Spinal cord (tissue), 10 donors: ENCODE measurements around the gene EFEMP2. TPM values are rescaled to one million over a fixed set of nuclear protein-coding genes. Genes with fewer than 3 reads are reported as not detected.
"Not testable (repeated sequence)": the region's sequence is repeated elsewhere in the genome, so short reads cannot be mapped to it uniquely, and the experiment has no call there.

Source experiments
- DNase-seq, 6 donors: peaks; one replicate each; pipeline versions ENCODE4 v3.0.0 to v3.0.0-alpha.2; 2013 to 2015; ENCODE audit warnings: low spot score in 6 of 6, low read depth in 4 of 6
- H3K27ac ChIP-seq: one replicate; pipeline ENCODE4 v1.5.1; 2013; ENCODE audit warnings: low read depth, low read length, control low read depth
- H3K27me3 ChIP-seq: one replicate; pipeline ENCODE4 v1.6.1; 2013; ENCODE audit warnings: low read length; ENCODE audit not compliant: control insufficient read depth, insufficient read depth
- H3K36me3 ChIP-seq: one replicate; pipeline ENCODE4 v1.6.1; 2013; ENCODE audit warnings: low read length; ENCODE audit not compliant: control insufficient read depth, insufficient read depth
- H3K4me1 ChIP-seq: one replicate; pipeline ENCODE4 v1.6.1; 2013; ENCODE audit warnings: low read length; ENCODE audit not compliant: control insufficient read depth, insufficient read depth
- H3K4me3 ChIP-seq: one replicate; pipeline ENCODE4 v1.5.1; 2013; ENCODE audit warnings: low read depth, low read length, control low read depth
- H3K9me3 ChIP-seq: one replicate; pipeline ENCODE4 v1.6.1; 2013; ENCODE audit warnings: low read length; ENCODE audit not compliant: control insufficient read depth, insufficient read depth
- WGBS: methylation state at CpG from one replicate; pipeline ENCODE4 v1.1.5; 2013; ENCODE audit warnings: missing lambda C conversion rate; ENCODE audit not compliant: insufficient coverage; 5-methylcytosine and 5-hydroxymethylcytosine counted together
- polyA plus RNA-seq, 2 donors: library from polyadenylated mRNA; unstranded; fragments of 120-200 nt; gene quantifications; one replicate each; pipeline ENCODE4 v1.2.1, GENCODE V29; 2013; ENCODE audit not compliant: insufficient read length in 2 of 2
- total RNA-seq, 2 donors: library from RNA; depleted of rRNA in 1 of 2; stranded (reverse); fragments of 120-200 nt in 1 of 2; fragments of >200 nt in 1 of 2; gene quantifications; one replicate each; pipeline versions ENCODE4 v1.2.3 to v1.2.4, GENCODE V29; 2013 to 2014
- donor health status: healthy.

The EFEMP2 gene
- total and polyA plus RNA-seq, 4 donors = 21.2 to 94.1 (median 79.1) TPM

GRCh38 chr11:65850217-65851082 is 22.1 kb downstream of the EFEMP2 start:
- peak in 1 of 6 donors; percentile 6 for DNase-seq
- peaks cover 3% of the 10 kb centered on the region for H3K4me1 ChIP-seq
- H3K9me3 ChIP-seq = no peaks in the 10 kb centered on the region
- no peak overlapping the region for H3K27ac ChIP-seq
- no peak overlapping the region for H3K4me3 ChIP-seq
- peaks cover 58% of the 10 kb centered on the region for H3K36me3 ChIP-seq
- 85% methylated on average over 16 of the region's 20 CpGs for WGBS
- no peaks in the 10 kb centered on the region for H3K27me3 ChIP-seq

- H3K27me3 ChIP-seq = no peaks in the 10 kb centered on the region
- DNase-seq = peak in 1 of 6 donors; percentile 1
- H3K36me3 ChIP-seq = peaks cover 52% of the 10 kb centered on the region
- no peak overlapping the region for H3K4me3 ChIP-seq
- no peaks in the 10 kb centered on the region for H3K9me3 ChIP-seq
- H3K27ac ChIP-seq = no peak overlapping the region
- H3K4me1 ChIP-seq = no peaks in the 10 kb centered on the region
- WGBS = 47% methylated on average over 14 of the region's 16 CpGs
Measured at GRCh38 chr11:65849771-65850216, 22.8 kb downstream of the EFEMP2 start.

GRCh38 chr11:65849366-65849765 is 23.2 kb downstream of the EFEMP2 start:
- H3K9me3 ChIP-seq = no peaks in the 10 kb centered on the region
- WGBS = 84% methylated on average over 7 of the region's 8 CpGs
- H3K27ac ChIP-seq = no peak overlapping the region
- DNase-seq = no peak
- no peaks in the 10 kb centered on the region for H3K27me3 ChIP-seq
- no peaks in the 10 kb centered on the region for H3K4me1 ChIP-seq
- H3K36me3 ChIP-seq = peaks cover 47% of the 10 kb centered on the region
- no peak overlapping the region for H3K4me3 ChIP-seq

- not testable (repeated sequence) for H3K27me3 ChIP-seq, H3K4me3 ChIP-seq, H3K27ac ChIP-seq, H3K9me3 ChIP-seq, H3K4me1 ChIP-seq
- 87% methylated on average over 6 of the region's 7 CpGs for WGBS
- peaks cover 41% of the 10 kb centered on the region for H3K36me3 ChIP-seq
- DNase-seq = peak in 1 of 6 donors; percentile 3
Measured at GRCh38 chr11:65848693-65849092, 23.9 kb downstream of the EFEMP2 start.

- Histone ChIP-seq H3K4me1 (no peaks in the 10 kb centered on the region), H3K27me3 (no peaks in the 10 kb centered on the region), H3K9me3 (no peaks in the 10 kb centered on the region), H3K36me3 (peaks cover 31% of the 10 kb centered on the region), H3K4me3 (no peak overlapping the region), H3K27ac (no peak overlapping the region)
- DNase-seq = no peak
- WGBS = 94% methylated on average over 2 of the region's 3 CpGs
Measured at GRCh38 chr11:65847746-65848145, 24.9 kb downstream of the EFEMP2 start.

- Histone ChIP-seq H3K27ac (no peak overlapping the region), H3K4me3 (no peak overlapping the region), H3K4me1 (no peaks in the 10 kb centered on the region), H3K36me3 (no peaks in the 10 kb centered on the region), H3K27me3 (no peaks in the 10 kb centered on the region), H3K9me3 (no peaks in the 10 kb centered on the region)
- no peak for DNase-seq
- WGBS = 98% methylated on average over 7 of the region's 10 CpGs
Measured at GRCh38 chr11:65844231-65844872, 28.2 kb downstream of the EFEMP2 start.

GRCh38 chr11:65843811-65844210 is 28.8 kb downstream of the EFEMP2 start:
- Histone ChIP-seq H3K4me1 (no peaks in the 10 kb centered on the region), H3K9me3 (no peaks in the 10 kb centered on the region), H3K4me3 (no peak overlapping the region), H3K27me3 (no peaks in the 10 kb centered on the region), H3K36me3 (no peaks in the 10 kb centered on the region), H3K27ac (no peak overlapping the region)
- DNase-seq = no peak
- no CpG with 5 or more reads among the region's 3 CpGs for WGBS

- Histone ChIP-seq H3K36me3 (no peaks in the 10 kb centered on the region), H3K9me3 (no peaks in the 10 kb centered on the region), H3K27ac (no peak overlapping the region), H3K4me1 (no peaks in the 10 kb centered on the region), H3K4me3 (no peak overlapping the region), H3K27me3 (no peaks in the 10 kb centered on the region)
- no peak for DNase-seq
- WGBS = 85% methylated on average over 3 of the region's 4 CpGs
Measured at GRCh38 chr11:65842144-65842543, 30.5 kb downstream of the EFEMP2 start.

GRCh38 chr11:65834202-65834601 is 38.4 kb downstream of the EFEMP2 start:
- Histone ChIP-seq H3K9me3 (no peaks in the 10 kb centered on the region), H3K4me1 (peaks cover 15% of the 10 kb centered on the region), H3K27ac (no peak overlapping the region), H3K36me3 (no peaks in the 10 kb centered on the region), H3K27me3 (no peaks in the 10 kb centered on the region), H3K4me3 (peak overlapping the region; percentile 96)
- DNase-seq = no peak
- WGBS = 31% methylated on average over 6 of the region's 6 CpGs
